ENCODE measurements around the gene FOSL1. TPM values are rescaled to one million over a fixed set of nuclear protein-coding genes. Genes with fewer than 3 reads are reported as not detected.

The FOSL1 gene
- total and polyA plus RNA-seq, 2 of the 13 experiments (the other 11 are each of a cell fraction or from before 2014, with no cell fraction given) = 4.0 to 4.1 TPM

DNA sequence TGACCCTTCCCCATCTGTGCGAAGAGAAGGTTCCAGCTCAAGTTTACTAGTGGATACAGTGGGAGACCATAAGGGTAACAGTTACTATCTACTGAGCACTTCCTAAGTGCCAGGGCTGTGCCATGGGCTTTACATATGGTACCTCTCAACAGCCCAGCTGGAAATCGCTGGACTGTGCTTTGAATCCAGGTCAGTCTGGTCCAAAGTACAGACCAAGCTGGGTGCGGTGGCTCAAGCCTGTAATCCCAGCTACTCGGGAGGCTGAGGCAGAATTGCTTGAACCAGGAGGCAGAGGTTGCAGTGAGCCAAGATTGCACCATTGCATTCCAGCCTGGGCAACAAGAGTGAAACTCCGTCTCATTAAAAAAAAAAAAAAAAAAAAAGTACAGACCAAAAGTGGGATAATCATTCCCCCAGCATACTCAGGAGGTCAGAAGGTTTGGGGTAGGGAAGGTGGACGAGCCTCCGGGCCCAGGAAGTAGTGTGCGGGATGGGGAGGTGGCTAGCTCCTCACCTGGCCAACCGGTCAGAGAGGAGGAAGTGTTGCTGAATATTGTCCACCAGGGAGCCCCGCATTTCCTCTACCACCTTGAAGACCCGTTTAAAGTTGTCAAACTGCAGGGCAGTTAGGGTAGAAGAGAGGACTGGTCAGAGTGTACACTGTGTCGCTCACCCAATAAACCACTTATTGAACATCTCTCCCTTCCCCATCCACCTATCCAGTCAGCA, 14.2 kb downstream of the FOSL1 start:
- no peak for FAIRE-seq
- Histone ChIP-seq H3K9ac (ENCODE audit: insufficient read depth, low read depth, low read length) (no peak overlapping the region), H3K4me2 (ENCODE audit: low read depth, low read length) (no peak overlapping the region), H3K27ac (ENCODE audit: extremely low read length, insufficient read depth, low read length) (no peak overlapping the region), H3K4me1 (ENCODE audit: insufficient read depth, low read length) (peaks cover 54% of the 10 kb centered on the region), H3K36me3 (replicated peaks in 1 of 2; ENCODE audit: control insufficient read depth in 1 of 2, insufficient read depth in 2 of 2, low read length in 2 of 2) (peaks cover 4 to 19% of the 10 kb centered on the region in 2 experiments; a peak in 4 of 5 replicates), H4K20me1 (ENCODE audit: insufficient read depth, low read length) (no peaks in the 10 kb centered on the region), H2AFZ (ENCODE audit: low read length) (no peak overlapping the region), H3K9me3 (ENCODE audit: low read length) (no peaks in the 10 kb centered on the region), H3K4me3 (replicated peaks in 1 of 3; ENCODE audit: insufficient read depth in 1 of 3, low read depth in 2 of 3, low read length in 3 of 3) (no peak overlapping the region), H3K79me2 (ENCODE audit: insufficient read depth, low read length) (peaks cover 4% of the 10 kb centered on the region), H3K27me3 (ENCODE audit: control insufficient read depth in 1 of 2, insufficient read depth in 2 of 2, low read length in 2 of 2) (no peaks in the 10 kb centered on the region; a peak in 1 of 5 replicates)
- CTCF ChIA-PET (ENCODE audit: low intra/inter-chr PET ratio, low total read pairs) = interaction anchor here (0.6 to 6.9 kb wide), 3 partner anchors 103 to 418 kb away, joined by 3 to 77 read pairs (median 63); no protein-coding TSS in a partner anchor
- no peak for ATAC-seq
- no peak for DNase-seq (ENCODE audit: low spot score)
- POLR2A ChIA-PET = interaction anchor here (1.3 to 7.6 kb wide), 3 partner anchors 26 to 174 kb away, joined by 3 to 78 read pairs (median 11); partner anchors contain the start of genes CFL1 and MUS81
- in situ Hi-C loops (cut with HindIII; ENCODE audit: extremely low pct_ligation_motif_present, low pct_unique_long_range_greater_than_20kb) = no loop called here
- BruUV-seq (replicated peaks) = no TSS peak
- intact Hi-C loops (cut with micrococcal nuclease; ENCODE audit: unreplicated experiment) = loop anchor here (5.0 kb wide), 1 partner anchor 46 kb away; no protein-coding TSS in a partner anchor
- WGBS (ENCODE audit: low lambda C conversion rate) = 93% methylated on average over 12 of the region's 12 CpGs
- TF ChIP-seq, protein P1, sequence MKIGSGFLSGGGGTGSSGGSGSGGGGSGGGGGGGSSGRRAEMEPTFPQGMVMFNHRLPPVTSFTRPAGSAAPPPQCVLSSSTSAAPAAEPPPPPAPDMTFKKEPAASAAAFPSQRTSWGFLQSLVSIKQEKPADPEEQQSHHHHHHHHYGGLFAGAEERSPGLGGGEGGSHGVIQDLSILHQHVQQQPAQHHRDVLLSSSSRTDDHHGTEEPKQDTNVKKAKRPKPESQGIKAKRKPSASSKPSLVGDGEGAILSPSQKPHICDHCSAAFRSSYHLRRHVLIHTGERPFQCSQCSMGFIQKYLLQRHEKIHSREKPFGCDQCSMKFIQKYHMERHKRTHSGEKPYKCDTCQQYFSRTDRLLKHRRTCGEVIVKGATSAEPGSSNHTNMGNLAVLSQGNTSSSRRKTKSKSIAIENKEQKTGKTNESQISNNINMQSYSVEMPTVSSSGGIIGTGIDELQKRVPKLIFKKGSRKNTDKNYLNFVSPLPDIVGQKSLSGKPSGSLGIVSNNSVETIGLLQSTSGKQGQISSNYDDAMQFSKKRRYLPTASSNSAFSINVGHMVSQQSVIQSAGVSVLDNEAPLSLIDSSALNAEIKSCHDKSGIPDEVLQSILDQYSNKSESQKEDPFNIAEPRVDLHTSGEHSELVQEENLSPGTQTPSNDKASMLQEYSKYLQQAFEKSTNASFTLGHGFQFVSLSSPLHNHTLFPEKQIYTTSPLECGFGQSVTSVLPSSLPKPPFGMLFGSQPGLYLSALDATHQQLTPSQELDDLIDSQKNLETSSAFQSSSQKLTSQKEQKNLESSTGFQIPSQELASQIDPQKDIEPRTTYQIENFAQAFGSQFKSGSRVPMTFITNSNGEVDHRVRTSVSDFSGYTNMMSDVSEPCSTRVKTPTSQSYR (CRISPR knock-in tag; IDR thresholded peaks at IDR 0.05; ENCODE audit: borderline replicate concordance) = no peak
- TF ChIP-seq ZNF720 (CRISPR knock-in tag; IDR thresholded peaks at IDR 0.05) (no peak), ZNF607 (CRISPR knock-in tag; IDR thresholded peaks at IDR 0.05; ENCODE audit: borderline replicate concordance) (no peak), ZSCAN21 (CRISPR knock-in tag; IDR thresholded peaks at IDR 0.05; ENCODE audit: borderline replicate concordance) (no peak), ZBTB8A (CRISPR knock-in tag; IDR thresholded peaks at IDR 0.05; ENCODE audit: borderline replicate concordance, low read depth) (no peak), NR3C1 (CRISPR knock-in tag; IDR thresholded peaks at IDR 0.05) (no peak), ZNF263 (CRISPR knock-in tag; IDR thresholded peaks at IDR 0.05) (no peak), TAF1 (CRISPR knock-in tag; IDR thresholded peaks at IDR 0.05) (no peak), RBM22 (optimal IDR thresholded peaks at IDR 0.05; ENCODE audit: low read length) (no peak), RAD51 (IDR thresholded peaks at IDR 0.05; ENCODE audit: borderline replicate concordance) (no peak)
- TF ChIP-seq, protein P2, sequence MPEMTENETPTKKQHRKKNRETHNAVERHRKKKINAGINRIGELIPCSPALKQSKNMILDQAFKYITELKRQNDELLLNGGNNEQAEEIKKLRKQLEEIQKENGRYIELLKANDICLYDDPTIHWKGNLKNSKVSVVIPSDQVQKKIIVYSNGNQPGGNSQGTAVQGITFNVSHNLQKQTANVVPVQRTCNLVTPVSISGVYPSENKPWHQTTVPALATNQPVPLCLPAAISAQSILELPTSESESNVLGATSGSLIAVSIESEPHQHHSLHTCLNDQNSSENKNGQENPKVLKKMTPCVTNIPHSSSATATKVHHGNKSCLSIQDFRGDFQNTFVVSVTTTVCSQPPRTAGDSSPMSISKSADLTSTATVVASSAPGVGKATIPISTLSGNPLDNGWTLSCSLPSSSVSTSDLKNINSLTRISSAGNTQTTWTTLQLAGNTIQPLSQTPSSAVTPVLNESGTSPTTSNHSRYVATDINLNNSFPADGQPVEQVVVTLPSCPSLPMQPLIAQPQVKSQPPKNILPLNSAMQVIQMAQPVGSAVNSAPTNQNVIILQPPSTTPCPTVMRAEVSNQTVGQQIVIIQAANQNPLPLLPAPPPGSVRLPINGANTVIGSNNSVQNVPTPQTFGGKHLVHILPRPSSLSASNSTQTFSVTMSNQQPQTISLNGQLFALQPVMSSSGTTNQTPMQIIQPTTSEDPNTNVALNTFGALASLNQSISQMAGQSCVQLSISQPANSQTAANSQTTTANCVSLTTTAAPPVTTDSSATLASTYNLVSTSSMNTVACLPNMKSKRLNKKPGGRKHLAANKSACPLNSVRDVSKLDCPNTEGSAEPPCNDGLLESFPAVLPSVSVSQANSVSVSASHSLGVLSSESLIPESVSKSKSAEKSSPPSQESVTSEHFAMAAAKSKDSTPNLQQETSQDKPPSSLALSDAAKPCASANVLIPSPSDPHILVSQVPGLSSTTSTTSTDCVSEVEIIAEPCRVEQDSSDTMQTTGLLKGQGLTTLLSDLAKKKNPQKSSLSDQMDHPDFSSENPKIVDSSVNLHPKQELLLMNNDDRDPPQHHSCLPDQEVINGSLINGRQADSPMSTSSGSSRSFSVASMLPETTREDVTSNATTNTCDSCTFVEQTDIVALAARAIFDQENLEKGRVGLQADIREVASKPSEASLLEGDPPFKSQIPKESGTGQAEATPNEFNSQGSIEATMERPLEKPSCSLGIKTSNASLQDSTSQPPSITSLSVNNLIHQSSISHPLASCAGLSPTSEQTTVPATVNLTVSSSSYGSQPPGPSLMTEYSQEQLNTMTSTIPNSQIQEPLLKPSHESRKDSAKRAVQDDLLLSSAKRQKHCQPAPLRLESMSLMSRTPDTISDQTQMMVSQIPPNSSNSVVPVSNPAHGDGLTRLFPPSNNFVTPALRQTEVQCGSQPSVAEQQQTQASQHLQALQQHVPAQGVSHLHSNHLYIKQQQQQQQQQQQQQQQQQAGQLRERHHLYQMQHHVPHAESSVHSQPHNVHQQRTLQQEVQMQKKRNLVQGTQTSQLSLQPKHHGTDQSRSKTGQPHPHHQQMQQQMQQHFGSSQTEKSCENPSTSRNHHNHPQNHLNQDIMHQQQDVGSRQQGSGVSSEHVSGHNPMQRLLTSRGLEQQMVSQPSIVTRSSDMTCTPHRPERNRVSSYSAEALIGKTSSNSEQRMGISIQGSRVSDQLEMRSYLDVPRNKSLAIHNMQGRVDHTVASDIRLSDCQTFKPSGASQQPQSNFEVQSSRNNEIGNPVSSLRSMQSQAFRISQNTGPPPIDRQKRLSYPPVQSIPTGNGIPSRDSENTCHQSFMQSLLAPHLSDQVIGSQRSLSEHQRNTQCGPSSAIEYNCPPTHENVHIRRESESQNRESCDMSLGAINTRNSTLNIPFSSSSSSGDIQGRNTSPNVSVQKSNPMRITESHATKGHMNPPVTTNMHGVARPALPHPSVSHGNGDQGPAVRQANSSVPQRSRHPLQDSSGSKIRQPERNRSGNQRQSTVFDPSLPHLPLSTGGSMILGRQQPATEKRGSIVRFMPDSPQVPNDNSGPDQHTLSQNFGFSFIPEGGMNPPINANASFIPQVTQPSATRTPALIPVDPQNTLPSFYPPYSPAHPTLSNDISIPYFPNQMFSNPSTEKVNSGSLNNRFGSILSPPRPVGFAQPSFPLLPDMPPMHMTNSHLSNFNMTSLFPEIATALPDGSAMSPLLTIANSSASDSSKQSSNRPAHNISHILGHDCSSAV (CRISPR knock-in tag; IDR thresholded peaks at IDR 0.05; ENCODE audit: borderline replicate concordance) = no peak
- TF ChIP-seq, protein P3, sequence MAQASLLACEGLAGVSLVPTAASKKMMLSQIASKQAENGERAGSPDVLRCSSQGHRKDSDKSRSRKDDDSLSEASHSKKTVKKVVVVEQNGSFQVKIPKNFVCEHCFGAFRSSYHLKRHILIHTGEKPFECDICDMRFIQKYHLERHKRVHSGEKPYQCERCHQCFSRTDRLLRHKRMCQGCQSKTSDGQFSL (CRISPR knock-in tag; IDR thresholded peaks at IDR 0.05) = no peak
